ENCODE data around the gene CPTP. TPM values are rescaled to one million over a fixed set of nuclear protein-coding genes. Genes with fewer than 3 reads are reported as not detected.

Gene CPTP
- total and polyA plus RNA-seq, 2 of the 13 experiments (the other 11 are each of a cell fraction or from before 2014, with no cell fraction given), result 5.5 to 9.3 TPM

DNA sequence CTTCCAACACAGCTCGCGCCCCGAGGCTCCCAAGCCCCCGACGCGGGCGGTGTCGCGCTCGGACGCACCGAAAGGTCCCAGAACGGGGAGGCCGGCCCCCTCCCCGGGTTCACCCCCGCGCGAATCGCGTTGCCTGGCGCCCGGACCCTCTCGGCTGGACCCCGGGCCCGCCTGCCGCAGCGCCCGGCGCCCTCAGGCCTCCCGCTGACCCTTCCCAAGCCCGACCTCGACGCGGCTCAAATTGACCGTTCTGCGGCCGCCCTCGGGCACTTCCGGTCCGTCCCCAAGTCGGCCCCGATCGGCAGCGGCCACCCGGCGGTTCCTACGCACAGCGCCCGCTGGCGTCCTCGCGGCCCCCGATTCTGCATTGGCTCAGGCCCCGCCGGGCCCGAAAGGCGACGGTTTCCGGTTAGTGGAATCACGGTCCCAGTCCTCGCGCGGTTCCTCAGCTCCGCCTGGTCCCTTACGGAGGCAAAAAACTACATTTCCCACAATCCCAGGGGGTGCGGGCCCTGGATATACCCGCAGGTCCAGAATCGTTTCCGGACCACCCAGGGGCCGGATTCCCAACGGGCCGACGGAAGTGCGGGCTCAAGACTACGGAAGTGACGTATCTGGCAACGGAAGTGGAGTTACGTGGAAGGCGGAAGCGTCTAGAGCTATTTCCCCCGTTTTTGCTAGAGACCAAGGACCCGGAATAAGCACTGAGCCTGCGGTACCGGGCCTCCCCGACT, 50.5 kb downstream of the CPTP start, which contains the start of gene AURKAIP1 (continued):
- TF ChIP-seq, protein P1, sequence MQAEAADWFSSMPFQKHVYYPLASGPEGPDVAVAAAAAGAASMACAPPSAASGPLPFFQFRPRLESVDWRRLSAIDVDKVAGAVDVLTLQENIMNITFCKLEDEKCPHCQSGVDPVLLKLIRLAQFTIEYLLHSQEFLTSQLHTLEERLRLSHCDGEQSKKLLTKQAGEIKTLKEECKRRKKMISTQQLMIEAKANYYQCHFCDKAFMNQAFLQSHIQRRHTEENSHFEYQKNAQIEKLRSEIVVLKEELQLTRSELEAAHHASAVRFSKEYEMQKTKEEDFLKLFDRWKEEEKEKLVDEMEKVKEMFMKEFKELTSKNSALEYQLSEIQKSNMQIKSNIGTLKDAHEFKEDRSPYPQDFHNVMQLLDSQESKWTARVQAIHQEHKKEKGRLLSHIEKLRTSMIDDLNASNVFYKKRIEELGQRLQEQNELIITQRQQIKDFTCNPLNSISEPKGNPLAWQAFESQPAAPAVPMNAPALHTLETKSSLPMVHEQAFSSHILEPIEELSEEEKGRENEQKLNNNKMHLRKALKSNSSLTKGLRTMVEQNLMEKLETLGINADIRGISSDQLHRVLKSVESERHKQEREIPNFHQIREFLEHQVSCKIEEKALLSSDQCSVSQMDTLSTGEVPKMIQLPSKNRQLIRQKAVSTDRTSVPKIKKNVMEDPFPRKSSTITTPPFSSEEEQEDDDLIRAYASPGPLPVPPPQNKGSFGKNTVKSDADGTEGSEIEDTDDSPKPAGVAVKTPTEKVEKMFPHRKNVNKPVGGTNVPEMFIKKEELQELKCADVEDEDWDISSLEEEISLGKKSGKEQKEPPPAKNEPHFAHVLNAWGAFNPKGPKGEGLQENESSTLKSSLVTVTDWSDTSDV (CRISPR knock-in tag; IDR thresholded peaks at IDR 0.05), result no peak
- TF ChIP-seq, protein P2, sequence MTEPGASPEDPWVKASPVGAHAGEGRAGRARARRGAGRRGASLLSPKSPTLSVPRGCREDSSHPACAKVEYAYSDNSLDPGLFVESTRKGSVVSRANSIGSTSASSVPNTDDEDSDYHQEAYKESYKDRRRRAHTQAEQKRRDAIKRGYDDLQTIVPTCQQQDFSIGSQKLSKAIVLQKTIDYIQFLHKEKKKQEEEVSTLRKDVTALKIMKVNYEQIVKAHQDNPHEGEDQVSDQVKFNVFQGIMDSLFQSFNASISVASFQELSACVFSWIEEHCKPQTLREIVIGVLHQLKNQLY (CRISPR knock-in tag; IDR thresholded peaks at IDR 0.05), result peak; percentile 72; the same call in 1 of the 2 replicates
- TF ChIP-seq ZKSCAN8 (CRISPR knock-in tag; IDR thresholded peaks at IDR 0.05; ENCODE audit: borderline replicate concordance) (peak; percentile 89; the same call in 1 of the 2 replicates), ZNF660 (CRISPR knock-in tag; IDR thresholded peaks at IDR 0.05; ENCODE audit: borderline replicate concordance, low read depth) (no peak), ZNF790 (CRISPR knock-in tag; IDR thresholded peaks at IDR 0.05; ENCODE audit: borderline replicate concordance) (0 out of 2 replicates have a peak, but pooled peaks have one; percentile 67), ZSCAN30 (CRISPR knock-in tag; IDR thresholded peaks at IDR 0.05) (no peak)
- TF ChIP-seq, protein P3, sequence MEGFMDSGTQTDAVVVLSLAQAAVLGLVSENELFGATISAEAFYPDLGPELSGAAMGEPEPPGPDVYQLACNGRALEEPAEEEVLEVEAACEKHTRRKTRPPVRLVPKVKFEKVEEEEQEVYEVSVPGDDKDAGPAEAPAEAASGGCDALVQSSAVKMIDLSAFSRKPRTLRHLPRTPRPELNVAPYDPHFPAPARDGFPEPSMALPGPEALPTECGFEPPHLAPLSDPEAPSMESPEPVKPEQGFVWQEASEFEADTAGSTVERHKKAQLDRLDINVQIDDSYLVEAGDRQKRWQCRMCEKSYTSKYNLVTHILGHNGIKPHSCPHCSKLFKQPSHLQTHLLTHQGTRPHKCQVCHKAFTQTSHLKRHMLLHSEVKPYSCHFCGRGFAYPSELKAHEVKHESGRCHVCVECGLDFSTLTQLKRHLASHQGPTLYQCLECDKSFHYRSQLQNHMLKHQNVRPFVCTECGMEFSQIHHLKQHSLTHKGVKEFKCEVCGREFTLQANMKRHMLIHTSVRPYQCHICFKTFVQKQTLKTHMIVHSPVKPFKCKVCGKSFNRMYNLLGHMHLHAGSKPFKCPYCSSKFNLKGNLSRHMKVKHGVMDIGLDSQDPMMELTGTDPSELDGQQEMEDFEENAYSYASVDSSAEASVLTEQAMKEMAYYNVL (CRISPR knock-in tag; IDR thresholded peaks at IDR 0.05; ENCODE audit: borderline replicate concordance), result peak; percentile 82; the same call in 1 of the 2 replicates
- TF ChIP-seq, protein P4, sequence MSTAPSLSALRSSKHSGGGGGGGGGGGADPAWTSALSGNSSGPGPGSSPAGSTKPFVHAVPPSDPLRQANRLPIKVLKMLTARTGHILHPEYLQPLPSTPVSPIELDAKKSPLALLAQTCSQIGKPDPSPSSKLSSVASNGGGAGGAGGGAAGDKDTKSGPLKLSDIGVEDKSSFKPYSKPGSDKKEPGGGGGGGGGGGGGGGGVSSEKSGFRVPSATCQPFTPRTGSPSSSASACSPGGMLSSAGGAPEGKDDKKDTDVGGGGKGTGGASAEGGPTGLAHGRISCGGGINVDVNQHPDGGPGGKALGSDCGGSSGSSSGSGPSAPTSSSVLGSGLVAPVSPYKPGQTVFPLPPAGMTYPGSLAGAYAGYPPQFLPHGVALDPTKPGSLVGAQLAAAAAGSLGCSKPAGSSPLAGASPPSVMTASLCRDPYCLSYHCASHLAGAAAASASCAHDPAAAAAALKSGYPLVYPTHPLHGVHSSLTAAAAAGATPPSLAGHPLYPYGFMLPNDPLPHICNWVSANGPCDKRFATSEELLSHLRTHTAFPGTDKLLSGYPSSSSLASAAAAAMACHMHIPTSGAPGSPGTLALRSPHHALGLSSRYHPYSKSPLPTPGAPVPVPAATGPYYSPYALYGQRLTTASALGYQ (CRISPR knock-in tag; IDR thresholded peaks at IDR 0.05), result peak; percentile 79
- TF ChIP-seq, protein P5, sequence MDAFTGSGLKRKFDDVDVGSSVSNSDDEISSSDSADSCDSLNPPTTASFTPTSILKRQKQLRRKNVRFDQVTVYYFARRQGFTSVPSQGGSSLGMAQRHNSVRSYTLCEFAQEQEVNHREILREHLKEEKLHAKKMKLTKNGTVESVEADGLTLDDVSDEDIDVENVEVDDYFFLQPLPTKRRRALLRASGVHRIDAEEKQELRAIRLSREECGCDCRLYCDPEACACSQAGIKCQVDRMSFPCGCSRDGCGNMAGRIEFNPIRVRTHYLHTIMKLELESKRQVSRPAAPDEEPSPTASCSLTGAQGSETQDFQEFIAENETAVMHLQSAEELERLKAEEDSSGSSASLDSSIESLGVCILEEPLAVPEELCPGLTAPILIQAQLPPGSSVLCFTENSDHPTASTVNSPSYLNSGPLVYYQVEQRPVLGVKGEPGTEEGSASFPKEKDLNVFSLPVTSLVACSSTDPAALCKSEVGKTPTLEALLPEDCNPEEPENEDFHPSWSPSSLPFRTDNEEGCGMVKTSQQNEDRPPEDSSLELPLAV (CRISPR knock-in tag; conservative IDR thresholded peaks at IDR 0.05; ENCODE audit: low read depth), result no peak
- TF ChIP-seq, protein P6, sequence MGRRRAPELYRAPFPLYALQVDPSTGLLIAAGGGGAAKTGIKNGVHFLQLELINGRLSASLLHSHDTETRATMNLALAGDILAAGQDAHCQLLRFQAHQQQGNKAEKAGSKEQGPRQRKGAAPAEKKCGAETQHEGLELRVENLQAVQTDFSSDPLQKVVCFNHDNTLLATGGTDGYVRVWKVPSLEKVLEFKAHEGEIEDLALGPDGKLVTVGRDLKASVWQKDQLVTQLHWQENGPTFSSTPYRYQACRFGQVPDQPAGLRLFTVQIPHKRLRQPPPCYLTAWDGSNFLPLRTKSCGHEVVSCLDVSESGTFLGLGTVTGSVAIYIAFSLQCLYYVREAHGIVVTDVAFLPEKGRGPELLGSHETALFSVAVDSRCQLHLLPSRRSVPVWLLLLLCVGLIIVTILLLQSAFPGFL (CRISPR knock-in tag; IDR thresholded peaks at IDR 0.05), result peak; percentile 77; the same call in 1 of the 2 replicates
- TF ChIP-seq, protein P7, sequence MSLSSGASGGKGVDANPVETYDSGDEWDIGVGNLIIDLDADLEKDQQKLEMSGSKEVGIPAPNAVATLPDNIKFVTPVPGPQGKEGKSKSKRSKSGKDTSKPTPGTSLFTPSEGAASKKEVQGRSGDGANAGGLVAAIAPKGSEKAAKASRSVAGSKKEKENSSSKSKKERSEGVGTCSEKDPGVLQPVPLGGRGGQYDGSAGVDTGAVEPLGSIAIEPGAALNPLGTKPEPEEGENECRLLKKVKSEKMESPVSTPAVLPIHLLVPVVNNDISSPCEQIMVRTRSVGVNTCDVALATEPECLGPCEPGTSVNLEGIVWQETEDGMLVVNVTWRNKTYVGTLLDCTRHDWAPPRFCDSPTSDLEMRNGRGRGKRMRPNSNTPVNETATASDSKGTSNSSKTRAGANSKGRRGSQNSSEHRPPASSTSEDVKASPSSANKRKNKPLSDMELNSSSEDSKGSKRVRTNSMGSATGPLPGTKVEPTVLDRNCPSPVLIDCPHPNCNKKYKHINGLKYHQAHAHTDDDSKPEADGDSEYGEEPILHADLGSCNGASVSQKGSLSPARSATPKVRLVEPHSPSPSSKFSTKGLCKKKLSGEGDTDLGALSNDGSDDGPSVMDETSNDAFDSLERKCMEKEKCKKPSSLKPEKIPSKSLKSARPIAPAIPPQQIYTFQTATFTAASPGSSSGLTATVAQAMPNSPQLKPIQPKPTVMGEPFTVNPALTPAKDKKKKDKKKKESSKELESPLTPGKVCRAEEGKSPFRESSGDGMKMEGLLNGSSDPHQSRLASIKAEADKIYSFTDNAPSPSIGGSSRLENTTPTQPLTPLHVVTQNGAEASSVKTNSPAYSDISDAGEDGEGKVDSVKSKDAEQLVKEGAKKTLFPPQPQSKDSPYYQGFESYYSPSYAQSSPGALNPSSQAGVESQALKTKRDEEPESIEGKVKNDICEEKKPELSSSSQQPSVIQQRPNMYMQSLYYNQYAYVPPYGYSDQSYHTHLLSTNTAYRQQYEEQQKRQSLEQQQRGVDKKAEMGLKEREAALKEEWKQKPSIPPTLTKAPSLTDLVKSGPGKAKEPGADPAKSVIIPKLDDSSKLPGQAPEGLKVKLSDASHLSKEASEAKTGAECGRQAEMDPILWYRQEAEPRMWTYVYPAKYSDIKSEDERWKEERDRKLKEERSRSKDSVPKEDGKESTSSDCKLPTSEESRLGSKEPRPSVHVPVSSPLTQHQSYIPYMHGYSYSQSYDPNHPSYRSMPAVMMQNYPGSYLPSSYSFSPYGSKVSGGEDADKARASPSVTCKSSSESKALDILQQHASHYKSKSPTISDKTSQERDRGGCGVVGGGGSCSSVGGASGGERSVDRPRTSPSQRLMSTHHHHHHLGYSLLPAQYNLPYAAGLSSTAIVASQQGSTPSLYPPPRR (CRISPR knock-in tag; IDR thresholded peaks at IDR 0.05; ENCODE audit: borderline replicate concordance), result peak; percentile 84
